GM21786 (cell line): ENCODE measurements around the gene CAMK2D.

ENCODE experiments used
- ATAC-seq: cut with Tn5 transposase; IDR thresholded peaks from one replicate; pipeline ENCODE4 v1.9.1; 2021; ENCODE audit not compliant: unreplicated experiment

The CAMK2D gene

GRCh38 chr4:113450295-113451080 is 311.1 kb downstream of the CAMK2D start:
- ATAC-seq = no peak

- ATAC-seq = no peak
Observed at GRCh38 chr4:113449410-113449974, 312.0 kb downstream of the CAMK2D start.

GRCh38 chr4:113447769-113448168 is 313.8 kb downstream of the CAMK2D start:
- ATAC-seq = no peak

GRCh38 chr4:113447061-113447460 is 314.5 kb downstream of the CAMK2D start:
- no peak for ATAC-seq

GRCh38 chr4:113446019-113446418 is 315.5 kb downstream of the CAMK2D start:
- no peak for ATAC-seq

GRCh38 chr4:113445286-113445685 is 316.3 kb downstream of the CAMK2D start:
- ATAC-seq = no peak

GRCh38 chr4:113444386-113444785 is 317.2 kb downstream of the CAMK2D start:
- ATAC-seq = no peak

- ATAC-seq = no peak
Observed at GRCh38 chr4:113442826-113443225, 318.7 kb downstream of the CAMK2D start.

GRCh38 chr4:113440371-113440770 is 321.2 kb downstream of the CAMK2D start:
- ATAC-seq = no peak

- no peak for ATAC-seq
Observed at GRCh38 chr4:113438596-113438995, 322.9 kb downstream of the CAMK2D start.

- no peak for ATAC-seq
Observed at GRCh38 chr4:113437129-113437528, 324.4 kb downstream of the CAMK2D start.

- ATAC-seq = no peak
Observed at GRCh38 chr4:113436360-113436759, 325.2 kb downstream of the CAMK2D start.

- no peak for ATAC-seq
Observed at GRCh38 chr4:113435893-113436292, 325.6 kb downstream of the CAMK2D start.

- no peak for ATAC-seq
Observed at GRCh38 chr4:113434247-113434587, 327.3 kb downstream of the CAMK2D start.

- ATAC-seq = no peak
Observed at GRCh38 chr4:113433536-113434246, 327.8 kb downstream of the CAMK2D start.

- ATAC-seq = no peak
Observed at GRCh38 chr4:113433116-113433515, 328.4 kb downstream of the CAMK2D start.

- no peak for ATAC-seq
Observed at GRCh38 chr4:113423631-113424030, 337.9 kb downstream of the CAMK2D start.

GRCh38 chr4:113420938-113421337 is 340.6 kb downstream of the CAMK2D start:
- no peak for ATAC-seq

- ATAC-seq = no peak
Observed at GRCh38 chr4:113419631-113420030, 341.9 kb downstream of the CAMK2D start.

- no peak for ATAC-seq
Observed at GRCh38 chr4:113411496-113411938, 350.0 kb downstream of the CAMK2D start.

- ATAC-seq = no peak
Observed at GRCh38 chr4:113410686-113411085, 350.9 kb downstream of the CAMK2D start.

GRCh38 chr4:113409181-113409580 is 352.4 kb downstream of the CAMK2D start:
- ATAC-seq = no peak
